ENCODE measurements around the gene MCHR1.
"Not testable (repeated sequence)": the region's sequence is repeated elsewhere in the genome, so short reads cannot be mapped to it uniquely, and the experiment has no call there.

Gene MCHR1

DNA sequence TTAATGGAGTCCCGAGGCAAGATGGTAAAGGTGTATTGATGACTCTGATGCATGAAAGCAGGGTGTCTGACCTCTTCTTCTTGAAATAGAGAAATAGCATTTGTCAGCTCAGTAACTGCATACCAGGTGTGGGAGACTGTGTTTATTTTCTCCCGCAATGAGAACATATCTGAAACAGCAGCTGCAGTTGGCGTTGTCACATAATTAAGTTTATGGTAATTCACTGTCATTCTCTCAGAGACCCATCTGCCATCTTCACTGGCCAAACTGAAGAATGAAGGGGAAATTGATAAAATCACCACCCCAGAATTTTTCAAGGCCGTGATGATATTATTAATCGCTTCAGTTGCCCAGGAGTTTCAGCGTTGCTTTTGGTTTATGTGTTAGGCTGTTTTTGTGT lies 20.1 kb upstream of the MCHR1 start:
- DNase-seq: no peak

DNA sequence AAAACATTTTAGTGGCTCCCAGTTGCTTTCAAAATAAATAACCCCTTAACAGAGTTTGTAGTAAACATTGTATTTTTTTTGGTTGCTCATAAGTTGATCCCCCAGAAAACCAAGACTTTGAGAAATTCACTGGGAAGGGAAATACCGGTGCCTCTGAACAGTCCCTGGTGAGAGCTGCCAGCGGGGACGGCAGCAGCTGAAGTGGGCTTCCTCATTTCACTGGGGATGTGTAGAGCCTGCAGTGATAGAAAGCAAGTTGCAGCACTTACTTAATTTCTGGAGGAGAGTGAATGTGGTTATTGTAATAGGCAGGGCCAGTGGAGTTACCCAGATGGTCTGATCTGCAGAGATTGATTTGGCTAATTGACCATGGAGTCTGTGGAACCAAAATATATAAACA lies 18.6 kb upstream of the MCHR1 start:
- no peak for DNase-seq

- DNase-seq: no peak
Measured at GRCh38 chr22:40661671-40662070, 17.6 kb upstream of the MCHR1 start.

GRCh38 chr22:40665312-40665711 lies 14.0 kb upstream of the MCHR1 start:
- no peak for DNase-seq

DNA sequence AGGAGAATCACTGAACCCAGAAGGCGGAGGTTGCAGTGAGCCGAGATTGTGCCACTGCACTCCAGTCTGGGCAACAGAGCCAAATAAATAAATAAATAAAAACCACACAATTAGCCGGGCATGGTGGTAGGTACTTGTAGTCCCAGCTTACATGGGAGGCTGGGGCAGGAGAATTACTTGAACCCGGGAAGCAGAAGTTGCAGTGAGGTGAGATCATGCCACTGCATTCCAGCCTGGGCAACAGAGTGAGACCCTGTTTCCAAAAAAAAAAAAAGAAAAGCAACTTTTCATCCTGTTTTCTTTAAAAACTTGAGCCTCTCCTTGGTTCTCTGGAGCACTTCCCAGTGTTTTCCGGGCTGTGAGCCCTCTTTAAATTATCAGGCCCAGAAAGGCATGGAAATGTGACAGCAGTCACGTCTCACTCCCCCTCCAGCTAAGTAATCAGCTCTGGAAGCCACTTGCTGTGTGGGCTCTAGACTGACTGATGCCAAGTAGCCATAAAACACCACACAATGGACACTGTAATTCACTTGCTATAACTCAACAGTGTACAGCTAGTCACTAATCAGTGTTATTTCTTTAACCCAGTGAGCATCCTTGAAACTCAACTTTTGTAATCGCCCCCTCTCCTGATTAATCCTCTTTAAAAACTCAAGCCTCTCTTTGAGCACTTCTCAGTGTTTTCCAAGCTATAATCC lies 13.0 kb upstream of the MCHR1 start:
- DNase-seq: no peak

- no peak for DNase-seq
Measured at GRCh38 chr22:40668611-40669411, 10.5 kb upstream of the MCHR1 start.

GRCh38 chr22:40670058-40670457 lies 9.2 kb upstream of the MCHR1 start:
- no peak for DNase-seq

DNA sequence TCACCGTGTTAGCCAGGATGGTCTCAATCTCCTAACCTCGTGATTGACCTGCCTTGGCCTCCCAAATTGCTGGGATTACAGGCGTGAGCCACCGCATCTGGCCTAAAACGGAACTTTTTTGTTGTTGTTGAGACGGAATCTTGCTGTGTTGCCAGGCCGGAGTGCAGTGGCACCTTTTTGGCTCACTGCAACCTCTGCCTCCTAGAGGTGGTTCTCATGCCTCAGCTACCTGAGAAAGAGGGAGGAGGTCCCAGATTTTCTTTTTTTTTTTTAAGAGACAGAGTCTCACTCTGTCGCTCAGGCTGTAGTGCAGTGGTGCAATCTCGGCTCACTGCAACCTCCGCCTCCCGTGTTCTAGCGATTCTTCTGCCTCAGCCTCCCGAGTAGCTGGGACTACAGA lies 7.9 kb upstream of the MCHR1 start:
- DNase-seq: no peak

- DNase-seq: no peak
Measured at GRCh38 chr22:40671796-40672360, 7.4 kb upstream of the MCHR1 start.

GRCh38 chr22:40673017-40673416 lies 6.3 kb upstream of the MCHR1 start:
- no peak for DNase-seq

GRCh38 chr22:40674274-40674673 lies 5.0 kb upstream of the MCHR1 start:
- DNase-seq: no peak

DNA sequence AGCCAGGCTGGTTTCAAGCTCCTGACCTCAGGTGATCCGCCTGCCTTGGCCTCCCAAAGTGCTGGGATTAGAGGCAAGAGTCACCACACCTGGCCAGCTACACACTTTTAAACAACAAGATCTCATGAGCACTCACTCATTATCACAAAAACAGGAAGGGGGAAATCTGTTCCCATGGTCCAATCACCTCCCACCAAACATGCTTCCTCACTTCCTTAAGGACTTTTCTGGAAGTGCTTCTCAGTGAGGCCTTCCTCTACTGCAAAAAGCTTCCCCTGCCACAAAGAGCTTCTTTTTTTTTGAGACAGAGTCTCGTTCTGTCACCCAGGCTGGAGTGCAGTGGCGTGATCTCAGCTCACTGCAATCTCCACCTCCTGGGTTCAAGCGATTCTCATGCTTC lies 3.1 kb upstream of the MCHR1 start:
- not testable (repeated sequence) for DNase-seq

DNA sequence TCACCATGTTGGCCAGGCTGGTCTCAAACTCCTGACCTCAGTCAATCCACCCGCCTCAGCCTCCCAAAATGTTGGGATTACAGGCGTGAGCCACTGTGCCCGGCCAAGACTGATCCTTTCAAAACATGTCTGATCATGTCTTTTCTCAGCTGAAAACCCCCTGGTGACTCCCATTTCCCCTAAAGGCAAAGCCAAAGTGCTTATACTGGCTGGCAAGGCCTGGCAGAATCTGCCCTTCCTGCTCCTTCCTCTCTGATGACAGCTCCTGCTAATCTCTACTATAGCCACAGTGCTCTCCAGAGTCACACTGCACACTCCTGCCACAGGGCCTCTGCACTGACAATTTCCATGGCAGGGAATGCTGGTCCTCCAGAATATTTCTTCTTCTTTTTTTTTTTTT lies 2.6 kb upstream of the MCHR1 start:
- no peak for DNase-seq

DNA sequence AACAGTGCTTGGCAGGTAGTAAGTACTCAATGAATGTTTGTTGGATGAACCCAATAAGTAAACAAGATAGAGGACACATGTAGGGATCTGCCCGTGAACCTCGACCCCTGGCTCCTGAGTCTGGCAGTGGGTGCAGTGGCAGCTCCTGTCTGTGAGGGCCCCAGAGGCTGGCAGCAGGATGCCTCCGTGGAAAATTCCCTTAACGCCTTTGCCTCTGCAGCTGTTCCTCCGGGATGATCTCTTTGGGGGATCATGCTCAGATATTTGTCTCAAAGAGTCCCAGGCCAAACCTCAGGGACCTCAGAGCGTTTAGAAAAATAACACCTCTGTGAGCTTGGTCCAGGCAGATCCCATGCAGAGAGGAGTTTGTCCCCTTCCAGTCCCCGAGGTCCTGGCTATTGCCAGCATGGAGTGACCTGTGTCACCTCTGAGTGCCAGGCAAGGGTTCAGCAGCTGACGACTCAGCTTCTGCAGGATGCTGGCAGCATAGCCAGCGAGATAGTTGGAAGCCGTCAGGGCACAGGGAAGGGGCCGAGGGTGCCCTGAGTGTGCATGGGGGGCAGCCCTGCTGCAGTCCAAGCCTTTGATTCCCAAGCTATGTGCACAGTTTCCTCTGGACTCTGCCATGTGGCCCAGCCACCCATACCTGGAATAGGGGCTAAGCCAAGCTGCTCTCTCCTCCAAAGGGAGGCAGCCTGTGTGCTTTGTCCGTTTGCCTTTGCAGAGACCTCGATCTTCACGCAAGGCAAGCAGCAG lies 613 bp upstream of the MCHR1 start:
- DNase-seq: no peak

GRCh38 chr22:40679964-40680818 lies 907 bp downstream of the MCHR1 start:
- DNase-seq: no peak

DNA sequence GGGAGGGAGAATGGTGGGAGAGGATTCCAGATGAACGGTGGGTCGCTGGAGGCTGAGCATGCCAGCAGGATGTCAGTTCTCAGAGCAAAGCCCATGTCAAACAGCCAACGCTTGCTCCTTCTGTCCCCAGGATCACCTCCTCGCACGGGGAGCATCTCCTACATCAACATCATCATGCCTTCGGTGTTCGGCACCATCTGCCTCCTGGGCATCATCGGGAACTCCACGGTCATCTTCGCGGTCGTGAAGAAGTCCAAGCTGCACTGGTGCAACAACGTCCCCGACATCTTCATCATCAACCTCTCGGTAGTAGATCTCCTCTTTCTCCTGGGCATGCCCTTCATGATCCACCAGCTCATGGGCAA lies 1.5 kb downstream of the MCHR1 start:
- DNase-seq: no peak

GRCh38 chr22:40681451-40681850 lies 2.2 kb downstream of the MCHR1 start:
- DNase-seq: no peak

DNA sequence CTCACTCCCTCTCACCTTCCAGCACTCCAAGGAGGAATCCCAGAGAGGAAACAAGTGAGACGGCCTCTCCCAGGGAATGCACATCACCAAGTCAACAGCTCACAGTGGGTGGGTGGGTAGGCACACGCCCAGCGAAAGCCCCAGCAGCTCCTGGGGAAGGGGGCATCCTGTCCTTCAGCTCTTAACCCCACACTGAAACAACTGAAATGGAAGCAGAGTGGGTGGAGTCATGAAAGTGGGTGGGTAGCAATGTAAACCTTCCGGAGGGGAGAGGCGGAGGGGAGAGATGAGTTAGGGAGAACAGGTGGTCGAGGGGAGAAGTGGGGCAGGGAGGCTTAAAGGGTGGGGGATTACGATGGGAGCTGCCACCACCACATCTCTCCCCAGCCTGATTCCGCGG lies 5.4 kb downstream of the MCHR1 start:
- no peak for DNase-seq

DNA sequence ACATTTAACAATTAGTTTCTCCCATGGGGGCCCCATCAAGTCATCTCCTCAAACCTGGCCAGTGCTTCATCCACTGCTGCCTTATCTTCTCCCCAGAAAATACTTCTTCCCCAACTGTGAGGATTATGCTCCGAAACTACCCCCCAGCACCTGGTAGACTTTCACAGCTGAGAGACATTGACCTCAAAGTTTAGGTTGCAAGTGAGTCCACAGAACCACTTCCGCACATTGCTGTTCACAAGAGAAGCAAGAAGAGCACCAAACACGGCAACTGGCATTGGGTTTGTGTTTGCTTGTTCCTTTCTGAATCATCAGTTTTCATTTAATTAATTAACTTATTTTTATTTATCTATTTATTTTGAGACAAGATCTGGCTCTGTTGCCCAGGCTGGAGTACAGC lies 6.1 kb downstream of the MCHR1 start:
- no peak for DNase-seq

- no peak for DNase-seq
Measured at GRCh38 chr22:40687706-40688105, 8.4 kb downstream of the MCHR1 start.

GRCh38 chr22:40690370-40690769 lies 11.1 kb downstream of the MCHR1 start:
- DNase-seq: no peak

- DNase-seq: no peak
Measured at GRCh38 chr22:40691532-40691931, 12.2 kb downstream of the MCHR1 start.

DNA sequence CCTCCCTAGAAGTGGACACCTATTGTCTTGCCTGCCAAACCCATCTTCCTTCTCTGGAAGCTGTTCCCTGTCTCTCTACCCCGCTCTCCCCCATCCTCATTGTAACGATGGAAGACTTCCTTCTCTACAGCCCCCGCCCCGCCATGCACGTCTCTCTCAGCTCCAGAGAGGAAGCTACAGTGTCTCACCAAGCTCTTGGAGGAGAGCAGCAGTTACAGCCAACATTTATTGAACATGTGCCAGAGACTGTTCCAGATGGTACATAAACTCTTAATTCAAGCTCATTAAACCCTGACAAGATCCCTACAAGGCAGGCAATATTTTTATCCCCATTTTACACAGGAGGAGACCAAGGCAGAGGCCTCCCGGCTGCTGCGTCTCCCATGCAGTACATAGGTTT lies 15.1 kb downstream of the MCHR1 start:
- DNase-seq: no peak
